ENCODE data around the gene PRKAR1B.
"Not testable (repeated sequence)": the region's sequence is repeated elsewhere in the genome, so short reads cannot be mapped to it uniquely, and the experiment has no call there.

Gene PRKAR1B

GRCh38 chr7:664997-665735 is 61.9 kb downstream of the PRKAR1B start:
- no peak overlapping the region for H3K4me3 ChIP-seq (ENCODE audit: insufficient read length, low read depth)
- H3K36me3 ChIP-seq (ENCODE audit: insufficient read depth, insufficient read length, low read length) = peaks cover 21% of the 10 kb centered on the region
- H3K27me3 ChIP-seq (ENCODE audit: insufficient read depth, insufficient read length) = no peaks in the 10 kb centered on the region
- peaks cover 23% of the 10 kb centered on the region for H3K4me1 ChIP-seq (ENCODE audit: insufficient read depth, insufficient read length)
- no peaks in the 10 kb centered on the region for H3K9me3 ChIP-seq (ENCODE audit: insufficient read depth, low read length)
- peak overlapping the region; percentile 74 for H3K9ac ChIP-seq (ENCODE audit: insufficient read length, low read depth)
- peak; percentile 91 for DNase-seq (ENCODE audit: low read depth, low spot score)
- no peak for TF ChIP-seq SUZ12 (IDR thresholded peaks at IDR 0.05; ENCODE audit: extremely low read depth, insufficient read depth, insufficient read length)
- TF ChIP-seq ZNF274 (IDR thresholded peaks at IDR 0.05; ENCODE audit: low read depth, low read length) = no peak
- TF ChIP-seq YY1 (IDR thresholded peaks at IDR 0.05; ENCODE audit: insufficient read depth, insufficient read length) = no peak

- Histone ChIP-seq H3K4me1 (ENCODE audit: insufficient read depth, insufficient read length) (peaks cover 23% of the 10 kb centered on the region), H3K27me3 (ENCODE audit: insufficient read depth, insufficient read length) (no peaks in the 10 kb centered on the region), H3K36me3 (ENCODE audit: insufficient read depth, insufficient read length, low read length) (peaks cover 19% of the 10 kb centered on the region), H3K9me3 (ENCODE audit: insufficient read depth, low read length) (no peaks in the 10 kb centered on the region), H3K9ac (ENCODE audit: insufficient read length, low read depth) (peak overlapping the region; percentile 9), H3K4me3 (ENCODE audit: insufficient read length, low read depth) (no peak overlapping the region)
- no peak for TF ChIP-seq SUZ12 (IDR thresholded peaks at IDR 0.05; ENCODE audit: extremely low read depth, insufficient read depth, insufficient read length)
- no peak for TF ChIP-seq YY1 (IDR thresholded peaks at IDR 0.05; ENCODE audit: insufficient read depth, insufficient read length)
- TF ChIP-seq ZNF274 (IDR thresholded peaks at IDR 0.05; ENCODE audit: low read depth, low read length) = no peak
- no peak for DNase-seq (ENCODE audit: low read depth, low spot score)
These were observed 62.7 kb downstream of the PRKAR1B start for GRCh38 chr7:664402-664775.

GRCh38 chr7:662576-662975 is 64.5 kb downstream of the PRKAR1B start:
- no peak overlapping the region for H3K9ac ChIP-seq (ENCODE audit: insufficient read length, low read depth)
- no peak overlapping the region for H3K4me3 ChIP-seq (ENCODE audit: insufficient read length, low read depth)
- TF ChIP-seq SUZ12 (IDR thresholded peaks at IDR 0.05; ENCODE audit: extremely low read depth, insufficient read depth, insufficient read length) (no peak), YY1 (IDR thresholded peaks at IDR 0.05; ENCODE audit: insufficient read depth, insufficient read length) (no peak), ZNF274 (IDR thresholded peaks at IDR 0.05; ENCODE audit: low read depth, low read length) (no peak)
- H3K9me3 ChIP-seq (ENCODE audit: insufficient read depth, low read length) = no peaks in the 10 kb centered on the region
- peaks cover 22% of the 10 kb centered on the region for H3K36me3 ChIP-seq (ENCODE audit: insufficient read depth, insufficient read length, low read length)
- no peak for DNase-seq (ENCODE audit: low read depth, low spot score)
- peaks cover 23% of the 10 kb centered on the region for H3K4me1 ChIP-seq (ENCODE audit: insufficient read depth, insufficient read length)
- no peaks in the 10 kb centered on the region for H3K27me3 ChIP-seq (ENCODE audit: insufficient read depth, insufficient read length)

GRCh38 chr7:659996-660395 is 67.1 kb downstream of the PRKAR1B start:
- Histone ChIP-seq H3K9ac (ENCODE audit: insufficient read length, low read depth) (no peak overlapping the region), H3K4me3 (ENCODE audit: insufficient read length, low read depth) (no peak overlapping the region), H3K9me3 (ENCODE audit: insufficient read depth, low read length) (no peaks in the 10 kb centered on the region), H3K4me1 (ENCODE audit: insufficient read depth, insufficient read length) (peaks cover 9% of the 10 kb centered on the region), H3K36me3 (ENCODE audit: insufficient read depth, insufficient read length, low read length) (peaks cover 10% of the 10 kb centered on the region), H3K27me3 (ENCODE audit: insufficient read depth, insufficient read length) (no peaks in the 10 kb centered on the region)
- no peak for DNase-seq (ENCODE audit: low read depth, low spot score)
- no peak for TF ChIP-seq YY1 (IDR thresholded peaks at IDR 0.05; ENCODE audit: insufficient read depth, insufficient read length)
- no peak for TF ChIP-seq ZNF274 (IDR thresholded peaks at IDR 0.05; ENCODE audit: low read depth, low read length)
- no peak for TF ChIP-seq SUZ12 (IDR thresholded peaks at IDR 0.05; ENCODE audit: extremely low read depth, insufficient read depth, insufficient read length)

- no peaks in the 10 kb centered on the region for H3K9me3 ChIP-seq (ENCODE audit: insufficient read depth, low read length)
- H3K4me1 ChIP-seq (ENCODE audit: insufficient read depth, insufficient read length) = peaks cover 5% of the 10 kb centered on the region
- peaks cover 9% of the 10 kb centered on the region for H3K36me3 ChIP-seq (ENCODE audit: insufficient read depth, insufficient read length, low read length)
- DNase-seq (ENCODE audit: low read depth, low spot score) = no peak
- no peaks in the 10 kb centered on the region for H3K27me3 ChIP-seq (ENCODE audit: insufficient read depth, insufficient read length)
- H3K4me3 ChIP-seq (ENCODE audit: insufficient read length, low read depth) = no peak overlapping the region
- no peak overlapping the region for H3K9ac ChIP-seq (ENCODE audit: insufficient read length, low read depth)
- TF ChIP-seq SUZ12 (IDR thresholded peaks at IDR 0.05; ENCODE audit: extremely low read depth, insufficient read depth, insufficient read length) = no peak
- TF ChIP-seq ZNF274 (IDR thresholded peaks at IDR 0.05; ENCODE audit: low read depth, low read length) = no peak
- TF ChIP-seq YY1 (IDR thresholded peaks at IDR 0.05; ENCODE audit: insufficient read depth, insufficient read length) = no peak
These were observed 67.7 kb downstream of the PRKAR1B start for GRCh38 chr7:659306-659847.

- peaks cover 7% of the 10 kb centered on the region for H3K36me3 ChIP-seq (ENCODE audit: insufficient read depth, insufficient read length, low read length)
- no peak overlapping the region for H3K9ac ChIP-seq (ENCODE audit: insufficient read length, low read depth)
- H3K9me3 ChIP-seq (ENCODE audit: insufficient read depth, low read length) = peaks cover 6% of the 10 kb centered on the region; the same call in 1 of the 2 replicates
- H3K4me1 ChIP-seq (ENCODE audit: insufficient read depth, insufficient read length) = no peaks in the 10 kb centered on the region
- no peak for TF ChIP-seq SUZ12 (IDR thresholded peaks at IDR 0.05; ENCODE audit: extremely low read depth, insufficient read depth, insufficient read length)
- no peak for TF ChIP-seq YY1 (IDR thresholded peaks at IDR 0.05; ENCODE audit: insufficient read depth, insufficient read length)
- no peak for TF ChIP-seq ZNF274 (IDR thresholded peaks at IDR 0.05; ENCODE audit: low read depth, low read length)
- no peak overlapping the region for H3K4me3 ChIP-seq (ENCODE audit: insufficient read length, low read depth)
- no peaks in the 10 kb centered on the region for H3K27me3 ChIP-seq (ENCODE audit: insufficient read depth, insufficient read length)
- no peak for DNase-seq (ENCODE audit: low read depth, low spot score)
These were observed 69.4 kb downstream of the PRKAR1B start for GRCh38 chr7:657565-658119.

- H3K4me3 ChIP-seq (ENCODE audit: insufficient read length, low read depth); H3K4me1 ChIP-seq (ENCODE audit: insufficient read depth, insufficient read length); DNase-seq (ENCODE audit: low read depth, low spot score); H3K9ac ChIP-seq (ENCODE audit: insufficient read length, low read depth); H3K27me3 ChIP-seq (ENCODE audit: insufficient read depth, insufficient read length); H3K36me3 ChIP-seq (ENCODE audit: insufficient read depth, insufficient read length, low read length): not testable (repeated sequence)
- H3K9me3 ChIP-seq (ENCODE audit: insufficient read depth, low read length) = peaks cover 12% of the 10 kb centered on the region; the same call in 1 of the 2 replicates
These were observed 70.1 kb downstream of the PRKAR1B start for GRCh38 chr7:657010-657409.

Measured in NT2/D1 (cell line).